ENCODE data around the gene TADA2A. TPM values are rescaled to one million over a fixed set of nuclear protein-coding genes. Genes with fewer than 3 reads are reported as not detected.
A peak's percentile ranks its signal among the peaks of the same experiment; 100 is the strongest.

The TADA2A gene
- total RNA-seq, 2 donors from 2014 or later = 26.9 to 31.6 TPM

GRCh38 chr17:37520174-37520573, 113.5 kb downstream of the TADA2A start:
- H3K27ac ChIP-seq (ENCODE audit: low read depth, low read length) = no peak overlapping the region
- no peaks in the 10 kb centered on the region for H3K27me3 ChIP-seq (ENCODE audit: control insufficient read depth, insufficient read depth, low read length, poor library complexity, severe bottlenecking)
- H3K9me3 ChIP-seq (ENCODE audit: control insufficient read depth, low read length) = no peaks in the 10 kb centered on the region
- peaks cover 3% of the 10 kb centered on the region for H3K4me1 ChIP-seq (ENCODE audit: control insufficient read depth, insufficient read depth, low read length)
- H3K9me3 Mint-ChIP-seq = no peaks in the 10 kb centered on the region
- H3K27ac Mint-ChIP-seq = peak overlapping the region; percentile 76
- TF ChIP-seq CTCF (conservative IDR thresholded peaks at IDR 0.05) = peak; percentile 26
- no peak overlapping the region for H3K9ac ChIP-seq (ENCODE audit: extremely low read depth, low read length, poor library complexity, severe bottlenecking)
- no peaks in the 10 kb centered on the region for H3K27me3 Mint-ChIP-seq (ENCODE audit: insufficient read depth)
- H3K4me3 ChIP-seq (ENCODE audit: low read length) = no peak overlapping the region
- peaks cover 12% of the 10 kb centered on the region for H3K4me1 Mint-ChIP-seq
- H3K36me3 ChIP-seq (ENCODE audit: control insufficient read depth, insufficient read depth, low read length) = peaks cover 66% of the 10 kb centered on the region
- peak; percentile 64 for DNase-seq
- 91 to 94% methylated on average over 5 to 8 of the region's 8 CpGs for WGBS, 2 experiments (ENCODE audit: insufficient coverage in 1 of 2, insufficient read length in 1 of 2)
- H3K36me3 Mint-ChIP-seq (ENCODE audit: low read depth) = peaks cover 53% of the 10 kb centered on the region
- H3K4me3 Mint-ChIP-seq = no peak overlapping the region

- Histone ChIP-seq H3K4me1 (ENCODE audit: control insufficient read depth, insufficient read depth, low read length) (no peaks in the 10 kb centered on the region), H3K27ac (ENCODE audit: low read depth, low read length) (no peak overlapping the region), H3K9me3 (ENCODE audit: control insufficient read depth, low read length) (no peaks in the 10 kb centered on the region), H3K36me3 (ENCODE audit: control insufficient read depth, insufficient read depth, low read length) (peaks cover 68% of the 10 kb centered on the region), H3K9ac (ENCODE audit: extremely low read depth, low read length, poor library complexity, severe bottlenecking) (no peak overlapping the region), H3K4me3 (ENCODE audit: low read length) (no peak overlapping the region), H3K27me3 (ENCODE audit: control insufficient read depth, insufficient read depth, low read length, poor library complexity, severe bottlenecking) (no peaks in the 10 kb centered on the region)
- no peak for DNase-seq
- Mint-ChIP-seq H3K36me3 (ENCODE audit: low read depth) (peaks cover 59% of the 10 kb centered on the region), H3K4me3 (no peak overlapping the region), H3K9me3 (no peaks in the 10 kb centered on the region), H3K27me3 (ENCODE audit: insufficient read depth) (no peaks in the 10 kb centered on the region), H3K27ac (no peak overlapping the region), H3K4me1 (peaks cover under 1% of the 10 kb centered on the region)
- 92 to 96% methylated on average over 3 to 5 of the region's 5 CpGs for WGBS, 2 experiments (ENCODE audit: insufficient coverage in 1 of 2, insufficient read length in 1 of 2)
- no peak for TF ChIP-seq CTCF (conservative IDR thresholded peaks at IDR 0.05)
Measured at GRCh38 chr17:37521821-37522220, 115.1 kb downstream of the TADA2A start.

GRCh38 chr17:37523715-37524219, 117.1 kb downstream of the TADA2A start:
- Histone ChIP-seq H3K27ac (ENCODE audit: low read depth, low read length) (no peak overlapping the region), H3K9me3 (ENCODE audit: control insufficient read depth, low read length) (no peaks in the 10 kb centered on the region), H3K4me1 (ENCODE audit: control insufficient read depth, insufficient read depth, low read length) (no peaks in the 10 kb centered on the region), H3K4me3 (ENCODE audit: low read length) (no peak overlapping the region), H3K9ac (ENCODE audit: extremely low read depth, low read length, poor library complexity, severe bottlenecking) (no peak overlapping the region), H3K27me3 (ENCODE audit: control insufficient read depth, insufficient read depth, low read length, poor library complexity, severe bottlenecking) (no peaks in the 10 kb centered on the region), H3K36me3 (ENCODE audit: control insufficient read depth, insufficient read depth, low read length) (peaks cover 57% of the 10 kb centered on the region)
- DNase-seq = peak; percentile 30
- Mint-ChIP-seq H3K4me3 (no peak overlapping the region), H3K36me3 (ENCODE audit: low read depth) (peaks cover 46% of the 10 kb centered on the region), H3K27ac (no peak overlapping the region), H3K9me3 (no peaks in the 10 kb centered on the region), H3K27me3 (ENCODE audit: insufficient read depth) (no peaks in the 10 kb centered on the region), H3K4me1 (no peaks in the 10 kb centered on the region)
- TF ChIP-seq CTCF (conservative IDR thresholded peaks at IDR 0.05) = no peak
- 97% methylated on average over 7 to 8 of the region's 8 CpGs for WGBS, 2 experiments (ENCODE audit: insufficient coverage in 1 of 2, insufficient read length in 1 of 2)
